Kidney (tissue), 14 donors: ENCODE data around the gene TIMP1. TPM values are rescaled to one million over a fixed set of nuclear protein-coding genes. Genes with fewer than 3 reads are reported as not detected.
A peak's percentile ranks its signal among the peaks of the same experiment; 100 is the strongest.

Source experiments
- DNase-seq, 5 donors: peaks; one replicate each; pipeline ENCODE4 v3.0.0-alpha.2; 2013 to 2020
- FAIRE-seq: peaks from 2 replicates; lab custom pipeline; 2012; peaks lifted over from hg19 to GRCh38; lab: Jason Lieb, UNC
- H3K27ac ChIP-seq, 2 donors: one replicate each; pipeline ENCODE4 v1.7.0; 2013; ENCODE audit warnings: low read depth in 2 of 2, low read length in 2 of 2, inconsistent platforms in 1 of 2
- H3K27me3 ChIP-seq: one replicate; pipeline ENCODE4 v1.7.1; 2013; ENCODE audit warnings: low read length, inconsistent platforms; ENCODE audit not compliant: control insufficient read depth, insufficient read depth
- H3K36me3 ChIP-seq, 3 donors: one replicate each; pipeline versions ENCODE4 v1.7.0 to v1.7.1; 2013; ENCODE audit warnings: low read length in 3 of 3, control low read depth in 1 of 3, inconsistent platforms in 1 of 3; ENCODE audit not compliant: insufficient read depth in 3 of 3, control insufficient read depth in 2 of 3
- H3K4me1 ChIP-seq, 3 donors: one replicate each; pipeline versions ENCODE4 v1.7.0 to v1.7.1; 2013; ENCODE audit warnings: low read length in 3 of 3, inconsistent platforms in 1 of 3, low read depth in 1 of 3; ENCODE audit not compliant: control insufficient read depth in 2 of 3, insufficient read depth in 2 of 3
- H3K4me3 ChIP-seq, 3 donors: one replicate each; pipeline versions ENCODE4 v1.7.0 to v1.8.1; 2013; ENCODE audit warnings: low read length in 3 of 3, control low read depth in 1 of 3, inconsistent platforms in 1 of 3
- H3K9ac ChIP-seq, 3 donors: one replicate each; pipeline versions ENCODE4 v1.7.0 to v1.7.1; 2013; ENCODE audit warnings: low read length in 3 of 3, control low read depth in 1 of 3, inconsistent platforms in 1 of 3
- H3K9me3 ChIP-seq, 3 donors: one replicate each; pipeline versions ENCODE4 v1.7.0 to v1.7.1; 2013; ENCODE audit warnings: low read length in 3 of 3, control low read depth in 1 of 3, inconsistent platforms in 1 of 3; ENCODE audit not compliant: control insufficient read depth in 2 of 3, insufficient read depth in 1 of 3
- CTCF ChIP-seq: IDR thresholded peaks from 3 replicates; pipeline ENCODE4 v1.5.1; 2012; ENCODE audit warnings: mild to moderate bottlenecking, moderate library complexity, borderline replicate concordance; ENCODE audit not compliant: insufficient read depth; ENCODE audit errors: extremely low read depth
- intact Hi-C: fragments of 100-400 bp; cut with DNase I; formaldehyde crosslinking; loops from one replicate; pipeline ENCODE4 v1.11.1; 2022
- polyA plus RNA-seq: library from polyadenylated mRNA; stranded (reverse); fragments of 350-450 nt; fragmentation: Illumina TruSeq; extraction: RNeasy Lipid Tissue Mini Kit (QIAGEN cat#74804); gene quantifications from one replicate; pipeline ENCODE4 v1.2.3, GENCODE V29; 2014; ENCODE audit warnings: low read depth, low replicate concordance; ENCODE audit not compliant: insufficient read depth
- total RNA-seq: library from RNA; stranded (reverse); fragmentation: NEBNext Ultra II Directional; extraction: Animal tissue kit (Norgen Biotek cat#: 25700); gene quantifications from one replicate; pipeline ENCODE4 v1.2.1, GENCODE V29; 2021
- donor health status: control.
- donor health status: control.
- donor health status: control.
- donor health status: control.
- donor health status: control.
- donor health status: DM: yes; HTN: yes; CAD: no.
- donor health status: Normal renal cell carcinoma (clear cell type).

TIMP1 gene
- total and polyA plus RNA-seq, 2 donors from 2014 or later: 382 to 551 TPM

GRCh38 chrX:47570794-47571193 lies 11.4 kb upstream of the TIMP1 start:
- Histone ChIP-seq H3K9me3 (no peaks in the 10 kb centered on the region), H3K9ac (no peak overlapping the region), H3K27me3 (no peaks in the 10 kb centered on the region), H3K36me3 (peaks cover 2 to 24% (median 12%) of the 10 kb centered on the region in 3 donors), H3K4me3 (no peak overlapping the region), H3K27ac (no peak overlapping the region), H3K4me1 (no peaks in the 10 kb centered on the region)
- no peak for DNase-seq
- no peak for TF ChIP-seq CTCF
- intact Hi-C loops: no loop called here
- no peak for FAIRE-seq

- Histone ChIP-seq H3K9ac (no peak overlapping the region), H3K4me3 (no peak overlapping the region), H3K27ac (no peak overlapping the region), H3K36me3 (peaks cover 2 to 24% (median 12%) of the 10 kb centered on the region in 3 donors), H3K9me3 (no peaks in the 10 kb centered on the region), H3K4me1 (no peaks in the 10 kb centered on the region), H3K27me3 (no peaks in the 10 kb centered on the region)
- intact Hi-C loops: no loop called here
- DNase-seq (no peak), FAIRE-seq (no peak)
- no peak for TF ChIP-seq CTCF
Observed at GRCh38 chrX:47571215-47571614, 11.0 kb upstream of the TIMP1 start.

- Histone ChIP-seq H3K27me3 (no peaks in the 10 kb centered on the region), H3K9ac (no peak overlapping the region), H3K36me3 (peaks cover 2 to 24% (median 12%) of the 10 kb centered on the region in 3 donors), H3K27ac (no peak overlapping the region), H3K9me3 (no peaks in the 10 kb centered on the region), H3K4me3 (no peak overlapping the region), H3K4me1 (no peaks in the 10 kb centered on the region)
- no peak for TF ChIP-seq CTCF
- intact Hi-C loops: no loop called here
- DNase-seq (no peak), FAIRE-seq (no peak)
Observed at GRCh38 chrX:47571896-47572295, 10.3 kb upstream of the TIMP1 start.

- intact Hi-C loops: no loop called here
- Histone ChIP-seq H3K4me1 (no peaks in the 10 kb centered on the region), H3K9ac (no peak overlapping the region), H3K36me3 (peaks cover under 1 to 14% (median 6%) of the 10 kb centered on the region in 3 donors), H3K4me3 (no peak overlapping the region), H3K9me3 (no peaks in the 10 kb centered on the region), H3K27ac (no peak overlapping the region), H3K27me3 (no peaks in the 10 kb centered on the region)
- TF ChIP-seq CTCF: no peak
- DNase-seq: peak in 1 of 5 donors; percentile 39
- FAIRE-seq: no peak
Observed at GRCh38 chrX:47572773-47573340, 9.4 kb upstream of the TIMP1 start.
